Ureter (tissue), 1 donor: ENCODE results near the gene TDRD3. TPM values are rescaled to one million over a fixed set of nuclear protein-coding genes. Genes with fewer than 3 reads are reported as not detected.
"Not testable (repeated sequence)": the region's sequence is repeated elsewhere in the genome, so short reads cannot be mapped to it uniquely, and the experiment has no call there.

Experiments used
- DNase-seq: peaks from one replicate; pipeline ENCODE4 v3.0.0-alpha.2; 2020; ENCODE audit warnings: low spot score
- total RNA-seq: library from RNA; stranded (reverse); gene quantifications from one replicate; pipeline ENCODE4 v1.2.4, GENCODE V29; 2023
- donor health status: DM: yes; HTN: yes; CAD: no.

The TDRD3 gene
- total RNA-seq, 1 donor from 2014 or later: 46.8 TPM

DNA sequence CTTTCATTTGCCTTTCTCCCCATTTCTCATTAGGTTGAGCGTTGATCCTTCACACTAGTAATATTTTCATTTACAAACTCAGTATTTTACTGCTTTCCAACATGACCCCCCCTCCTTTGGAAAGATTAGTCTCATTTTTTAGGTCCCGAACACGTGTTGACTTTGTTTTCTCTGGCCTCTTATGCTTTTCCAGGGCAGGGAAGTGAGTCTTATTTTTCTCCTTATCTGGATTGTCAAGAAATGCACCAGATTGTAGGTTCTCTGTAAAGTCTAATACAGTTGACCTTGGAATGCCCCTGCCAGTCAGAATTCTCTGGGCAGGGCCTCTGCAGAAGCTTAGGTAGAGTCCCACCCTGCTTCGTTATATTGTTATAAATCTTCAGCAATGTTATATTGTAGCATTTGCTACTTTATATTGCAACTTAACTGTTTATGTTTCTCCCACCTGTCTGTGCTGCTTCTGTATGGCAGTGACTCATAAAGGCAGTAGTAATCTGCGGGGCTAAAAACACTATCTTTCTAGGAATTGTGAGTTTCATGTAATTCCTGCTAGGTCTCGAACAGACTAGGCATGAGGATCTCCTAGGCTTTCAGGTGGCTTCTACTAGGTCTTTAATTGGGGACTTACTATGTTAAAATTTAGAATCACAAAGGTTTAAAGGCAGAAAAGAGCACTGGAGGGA, 2.0 kb downstream of the TDRD3 start:
- no peak for DNase-seq

DNA sequence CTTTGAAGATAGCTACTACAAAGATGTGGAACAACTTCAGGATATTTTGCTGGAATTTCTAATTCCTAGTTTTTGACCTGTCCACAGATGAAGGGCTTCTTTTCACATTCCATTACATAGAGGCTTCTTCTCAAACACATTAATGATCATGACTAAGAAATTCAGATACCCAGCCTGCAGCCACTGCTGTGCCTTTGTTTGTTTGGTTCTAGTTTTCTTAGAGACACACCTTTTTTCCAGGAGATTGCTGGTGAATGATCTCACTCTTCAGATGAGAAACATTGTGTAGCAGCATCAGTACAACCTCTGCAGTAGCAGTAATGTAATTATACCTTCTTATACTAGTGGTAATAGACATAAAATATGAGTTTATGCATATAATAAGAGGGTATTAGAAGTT, 5.0 kb downstream of the TDRD3 start:
- no peak for DNase-seq

GRCh38 chr13:60407095-60407494, 10.1 kb downstream of the TDRD3 start:
- DNase-seq: no peak

DNA sequence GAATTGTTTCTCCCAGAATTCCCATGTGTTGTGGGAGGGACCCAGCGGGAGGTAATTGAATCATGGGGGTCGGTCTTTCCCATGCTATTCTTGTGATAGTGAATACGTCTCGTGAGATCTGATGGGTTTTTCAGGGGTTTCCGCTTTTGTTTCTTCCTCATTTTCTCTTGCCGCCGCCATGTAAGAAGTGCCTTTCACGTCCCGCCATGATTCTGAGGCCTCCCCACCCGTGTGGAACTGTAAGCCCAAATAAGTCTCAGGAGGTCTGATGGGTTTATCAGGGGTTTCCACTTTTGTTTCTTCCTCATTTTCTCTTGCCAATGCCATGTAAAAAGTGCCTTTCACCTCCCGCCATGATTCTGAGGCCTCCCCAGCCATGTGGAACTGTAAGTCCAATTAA, 10.8 kb downstream of the TDRD3 start:
- not testable (repeated sequence) for DNase-seq

GRCh38 chr13:60409574-60410292, 12.7 kb downstream of the TDRD3 start:
- DNase-seq: not testable (repeated sequence)

DNA sequence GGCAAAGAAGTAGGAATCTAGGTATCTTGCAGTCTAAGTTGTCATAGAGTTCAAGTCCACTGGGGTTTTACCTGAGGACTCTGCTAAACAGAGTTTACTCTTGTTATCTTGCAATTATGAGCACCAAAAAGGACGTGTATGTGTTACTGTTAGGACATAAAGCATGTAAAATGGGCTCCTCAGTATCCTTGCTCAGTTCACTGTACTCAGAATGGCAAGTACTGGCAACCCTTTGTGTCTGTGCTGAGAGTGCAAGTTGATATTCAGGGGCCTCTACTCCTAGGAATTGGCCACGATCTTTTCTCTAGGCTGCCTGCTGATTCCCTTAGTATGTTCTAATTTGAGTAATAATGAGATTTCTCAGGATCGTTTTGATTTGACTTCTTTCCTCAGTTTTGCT, 13.3 kb downstream of the TDRD3 start:
- DNase-seq: no peak

DNA sequence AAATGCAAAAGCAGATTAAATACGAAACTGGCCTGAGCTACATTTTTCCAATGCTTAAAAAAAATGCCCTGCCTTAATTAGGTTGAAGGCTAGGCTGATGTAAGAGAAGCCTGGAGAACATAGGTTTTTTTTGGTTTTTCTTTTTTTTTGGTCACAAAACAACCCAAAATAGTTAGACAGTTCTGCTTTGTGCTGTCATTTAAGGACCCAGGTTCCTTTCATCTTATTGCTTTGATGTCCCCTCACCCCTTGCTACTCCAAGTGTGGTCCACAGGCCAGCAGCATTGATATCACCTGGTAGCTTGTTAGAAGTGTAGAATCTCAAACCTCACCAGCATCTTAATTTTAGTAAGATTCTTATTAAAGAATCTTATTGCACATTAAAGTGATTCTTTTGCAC, 14.4 kb downstream of the TDRD3 start:
- DNase-seq: no peak

DNA sequence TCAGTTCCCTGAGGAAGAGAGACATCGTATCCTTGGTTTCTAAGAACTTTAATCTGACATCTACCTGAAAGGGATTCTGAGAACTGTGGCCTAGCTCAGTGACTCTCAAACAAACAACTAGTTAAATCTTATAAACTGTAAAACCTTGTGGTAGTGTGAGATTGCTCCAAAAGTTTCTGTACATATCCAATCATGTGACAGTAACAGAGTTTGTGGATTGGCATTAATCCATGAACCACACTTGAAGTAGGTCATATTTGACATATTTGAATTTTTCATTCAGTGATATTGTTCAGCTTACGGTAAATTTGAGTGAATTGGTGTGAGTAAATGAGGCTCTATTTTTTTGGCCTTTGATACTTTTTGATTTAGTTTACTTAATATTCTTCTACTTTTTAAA, 15.0 kb downstream of the TDRD3 start:
- no peak for DNase-seq

DNA sequence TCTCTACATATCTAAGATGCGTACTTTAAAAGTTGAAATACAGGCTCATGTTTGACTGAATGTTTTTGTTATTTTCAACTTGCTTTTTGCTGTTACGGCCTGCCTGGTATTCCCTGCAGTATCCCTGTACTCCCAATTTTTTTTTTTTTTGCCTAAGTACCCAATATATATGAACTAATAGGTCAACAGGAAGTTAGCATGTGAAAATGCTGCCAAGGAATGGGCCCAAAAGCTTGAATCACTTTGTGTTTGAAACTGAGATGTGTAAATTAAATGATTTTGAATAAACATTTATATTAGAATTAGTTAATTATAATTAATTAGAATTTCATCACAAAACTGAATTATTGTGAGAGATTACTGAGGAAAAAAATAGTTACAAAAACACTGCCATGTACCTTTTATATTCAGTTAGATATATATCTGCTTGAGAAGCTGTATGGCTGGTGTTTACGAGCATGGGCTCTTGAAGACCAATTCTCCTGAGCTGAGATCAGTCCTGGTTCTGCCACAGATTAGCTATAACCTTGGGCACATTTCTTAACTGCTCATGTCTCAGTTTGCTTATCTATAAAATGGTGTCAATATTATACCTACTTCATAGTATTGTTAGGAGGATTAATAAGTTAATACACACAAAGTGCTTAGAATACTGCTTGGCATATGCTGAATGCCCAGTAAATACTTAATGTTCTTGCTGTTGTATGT, 16.0 kb downstream of the TDRD3 start:
- DNase-seq: no peak

GRCh38 chr13:60414177-60414576, 17.2 kb downstream of the TDRD3 start:
- no peak for DNase-seq

DNA sequence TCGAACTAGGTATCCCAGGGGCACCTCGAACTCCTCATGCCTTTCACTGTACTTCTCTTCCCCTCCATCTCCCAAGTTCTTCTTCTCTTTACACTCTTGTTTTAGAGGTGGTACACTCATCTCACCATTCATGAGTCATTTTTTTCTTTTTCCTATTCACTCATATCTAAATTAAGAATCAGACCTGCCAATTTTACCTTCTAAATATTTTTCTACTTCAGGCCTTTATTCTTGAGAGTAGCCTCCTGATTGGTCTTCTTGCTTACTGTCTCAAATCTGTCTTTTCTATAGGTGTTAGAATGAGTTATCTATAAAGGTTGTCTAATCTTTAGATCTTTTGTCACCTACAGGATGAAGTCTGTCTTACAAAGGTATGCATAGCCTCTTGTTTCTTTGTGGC, 20.7 kb downstream of the TDRD3 start:
- no peak for DNase-seq

GRCh38 chr13:60418954-60419353, 21.9 kb downstream of the TDRD3 start:
- no peak for DNase-seq

DNA sequence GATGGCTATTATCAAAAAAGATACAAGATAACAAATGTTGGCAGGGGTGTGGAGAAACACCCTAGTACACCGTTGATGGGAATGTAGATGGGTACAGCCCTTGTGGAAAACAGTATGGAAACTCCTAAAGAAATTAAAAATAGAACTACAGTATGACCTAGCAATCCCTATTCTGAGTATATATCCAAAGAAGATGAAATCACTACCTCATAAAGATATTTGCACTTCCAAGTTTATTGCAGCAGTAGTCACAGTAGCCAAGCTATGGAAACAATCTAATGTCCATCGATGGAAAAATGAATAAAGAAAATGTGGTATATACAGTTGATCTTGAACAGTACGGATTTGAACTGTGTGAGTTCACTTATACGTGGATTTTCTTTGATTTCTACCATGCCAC, 28.3 kb downstream of the TDRD3 start:
- no peak for DNase-seq

DNA sequence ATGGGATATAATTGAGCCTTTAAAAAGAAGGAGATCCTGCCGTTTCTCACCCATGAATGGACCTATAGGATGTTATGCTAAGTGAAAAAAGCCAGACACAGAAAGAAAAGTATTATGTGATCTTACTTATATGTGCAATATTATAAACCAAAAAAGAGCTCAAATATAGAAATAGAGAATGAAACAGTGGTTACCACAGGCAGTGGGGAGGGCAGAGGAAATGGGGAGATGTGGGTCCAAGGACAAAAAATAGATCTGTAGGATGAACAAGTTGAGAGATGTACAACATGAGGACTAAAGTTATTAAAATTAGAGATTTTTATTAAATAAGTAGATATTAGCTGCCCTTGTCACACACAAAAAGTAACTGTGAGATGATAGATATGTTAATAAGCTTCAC, 29.1 kb downstream of the TDRD3 start:
- DNase-seq: no peak

DNA sequence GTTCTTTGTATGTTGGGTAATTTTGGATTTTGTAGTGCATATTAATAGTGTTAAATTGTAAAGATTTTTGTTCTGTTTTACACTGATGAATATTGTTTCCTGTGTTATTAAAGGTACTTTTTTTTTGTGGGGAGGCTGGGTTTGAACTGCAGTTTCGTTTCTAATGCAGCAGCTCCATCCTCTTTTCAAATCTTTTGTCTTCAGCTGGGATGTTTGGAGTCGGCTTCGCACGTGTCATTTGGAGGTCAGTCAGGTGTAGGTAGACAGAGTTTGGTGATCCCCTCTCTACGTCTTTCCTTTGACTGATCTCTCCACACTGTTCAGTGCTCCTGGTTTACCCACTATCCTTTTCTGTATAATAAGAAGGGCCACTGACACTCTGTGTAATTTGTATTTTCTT, 30.3 kb downstream of the TDRD3 start:
- no peak for DNase-seq

DNA sequence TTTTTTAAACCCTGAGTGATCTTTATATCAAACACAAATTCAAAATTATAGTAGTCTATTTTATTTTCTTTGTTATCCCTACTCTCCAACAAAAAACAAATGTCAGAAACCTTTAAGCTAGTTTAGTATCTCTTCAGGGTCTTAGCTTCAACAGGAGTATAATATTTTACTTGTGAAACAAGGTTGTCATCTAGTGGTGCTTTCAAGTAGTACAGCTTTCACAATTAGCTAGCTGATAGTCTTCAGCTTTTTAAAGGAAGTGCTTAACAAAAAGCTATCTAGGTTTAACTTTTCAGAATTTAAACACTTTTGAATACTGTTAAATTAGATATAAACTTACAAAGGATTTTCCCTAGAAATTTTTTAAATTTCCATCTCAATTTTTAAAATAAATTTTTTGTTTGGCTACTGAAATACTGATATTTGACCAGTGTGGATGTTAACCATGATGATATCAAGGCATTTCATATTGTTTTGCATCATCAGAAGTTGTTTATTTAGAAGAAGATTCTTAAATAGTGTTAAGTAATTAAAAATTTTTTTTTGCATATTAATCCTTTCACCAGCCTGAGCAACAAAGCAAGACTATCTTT, 34.2 kb downstream of the TDRD3 start:
- DNase-seq: no peak

DNA sequence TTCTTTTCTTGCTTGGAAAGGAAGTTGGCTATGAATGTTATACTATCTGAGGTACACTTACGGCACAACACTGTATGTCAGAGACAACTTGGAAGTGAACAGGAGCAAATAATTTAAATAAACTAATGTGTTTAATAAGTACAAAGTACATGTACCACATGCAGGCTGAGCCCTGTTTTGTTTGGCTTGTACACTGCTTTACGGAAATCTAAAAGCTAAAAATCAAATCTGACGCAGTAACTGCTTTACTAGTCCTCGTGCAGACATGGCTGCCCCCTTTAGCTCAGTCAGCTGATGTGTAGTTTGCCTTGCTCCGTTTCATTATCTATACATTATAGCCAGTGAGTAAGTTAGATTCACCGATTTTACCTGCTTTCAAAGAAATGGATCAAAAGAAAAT, 36.5 kb downstream of the TDRD3 start:
- no peak for DNase-seq

GRCh38 chr13:60435762-60436374, 38.8 kb downstream of the TDRD3 start:
- no peak for DNase-seq

- no peak for DNase-seq
Measured at GRCh38 chr13:60439201-60439600, 42.2 kb downstream of the TDRD3 start.

DNA sequence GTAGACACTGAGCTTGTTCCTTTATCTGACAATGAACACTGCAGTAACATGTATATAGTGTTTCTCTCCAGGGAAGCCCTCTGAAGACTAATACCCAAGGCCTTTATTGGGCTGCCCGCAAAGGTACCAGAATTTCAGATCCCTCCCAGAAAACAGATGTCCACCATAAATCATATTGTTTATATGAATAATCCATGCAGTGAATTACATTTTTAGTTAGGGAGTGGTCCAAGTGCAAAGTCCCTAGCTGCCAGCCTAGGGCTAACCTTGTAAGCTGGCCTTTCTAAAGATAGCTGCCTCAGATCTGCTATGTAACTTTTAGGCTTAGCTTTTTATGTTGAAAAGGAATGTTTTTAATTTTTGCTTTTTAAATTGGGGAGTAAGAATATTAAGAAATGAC, 44.7 kb downstream of the TDRD3 start:
- no peak for DNase-seq

DNA sequence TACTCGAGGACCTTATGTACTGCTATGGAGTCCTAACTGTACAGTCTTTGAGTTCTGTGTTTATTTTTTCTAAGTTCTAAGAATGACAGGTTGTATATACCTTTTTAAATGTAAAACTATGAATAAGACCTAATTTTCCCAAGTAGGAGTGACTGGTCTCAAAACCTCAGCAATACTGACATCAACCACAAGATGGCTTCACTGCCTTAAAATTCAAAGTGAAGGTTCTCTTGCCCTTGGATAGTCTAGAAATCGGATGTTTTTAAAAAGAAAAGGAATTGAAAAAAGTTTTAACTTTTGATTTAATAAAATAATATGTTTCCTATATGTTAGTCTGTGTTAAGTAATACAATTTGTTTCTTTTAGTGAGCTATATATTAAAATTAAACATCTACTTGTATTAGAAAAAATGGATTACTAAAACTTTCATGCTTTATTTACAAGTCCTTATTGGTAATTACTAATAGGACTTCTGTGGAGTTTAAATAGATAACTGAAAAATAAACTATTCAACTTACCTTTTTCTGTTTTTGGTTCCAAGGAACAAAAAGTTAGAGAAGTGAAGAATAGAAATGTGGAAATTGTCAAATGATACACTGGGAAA, 52.0 kb downstream of the TDRD3 start:
- no peak for DNase-seq

GRCh38 chr13:60453490-60453889, 56.5 kb downstream of the TDRD3 start:
- no peak for DNase-seq
